IMR-90 (cell line): ENCODE measurements around the gene HYAL2. TPM values are rescaled to one million over a fixed set of nuclear protein-coding genes. Genes with fewer than 3 reads are reported as not detected.
A peak's percentile ranks its signal among the peaks of the same experiment; 100 is the strongest.

Experiments used
- ATAC-seq: fragments of 200-7000 bp; cut with Tn5 transposase; 2 replicates; pipeline ENCODE4 v1.9.1; 2020; ENCODE audit warnings: low read depth, mild to moderate bottlenecking, moderate library complexity
- BruUV-seq: library from RNA; stranded (reverse); fragments of 400-500 nt; replicated peaks from 2 replicates; lab custom pipeline; 2021; lab: Mats Ljungman, UMichigan
- CTCF ChIA-PET: fragments of 300-600 bp; formaldehyde crosslinking; extraction: SDS; loops from one replicate; lab custom pipeline; 2021; ENCODE audit warnings: antibody characterized with exemption; lab: Yijun Ruan, JAX
- POLR2A ChIA-PET: fragments of 300-600 bp; sonication (Branson Sonifier 250); formaldehyde crosslinking; loops from one replicate; lab custom pipeline; 2022; ENCODE audit warnings: antibody characterized with exemption; ENCODE audit not compliant: unreplicated experiment; lab: Charles Lee
- DNase-seq: peaks from one replicate; pipeline ENCODE4 v3.0.0; 2013
- H2AFZ ChIP-seq: replicated peaks from 2 replicates; pipeline ENCODE3; 2013; ENCODE audit warnings: low read length, mild to moderate bottlenecking; ENCODE audit not compliant: poor library complexity
- H2AK5ac ChIP-seq: 2 replicates; pipeline ENCODE4 v1.6.1; 2013; ENCODE audit warnings: low read depth, low read length, inconsistent platforms
- H2AK9ac ChIP-seq: replicated peaks from 2 replicates; pipeline ENCODE3; 2013; ENCODE audit warnings: mild to moderate bottlenecking, low read depth, low read length, moderate library complexity; ENCODE audit not compliant: poor library complexity
- H2BK120ac ChIP-seq: 2 replicates; pipeline ENCODE4 v1.6.1; 2013; ENCODE audit warnings: low read depth, low read length, inconsistent platforms
- H2BK15ac ChIP-seq: 3 replicates; pipeline ENCODE4 v1.6.1; 2013; ENCODE audit warnings: low read depth, low read length, inconsistent platforms
- H2BK20ac ChIP-seq: 2 replicates; pipeline ENCODE4 v1.6.1; 2013; ENCODE audit warnings: low read depth, mild to moderate bottlenecking, inconsistent platforms, low read length, moderate library complexity
- H2BK5ac ChIP-seq: 2 replicates; pipeline ENCODE4 v1.6.1; 2013; ENCODE audit warnings: mild to moderate bottlenecking, low read depth, low read length, inconsistent platforms; ENCODE audit not compliant: poor library complexity, severe bottlenecking
- H3K14ac ChIP-seq: replicated peaks from 2 replicates; pipeline ENCODE4 v1.6.1; 2013; ENCODE audit warnings: low read depth, low read length, inconsistent platforms
- H3K18ac ChIP-seq: 2 replicates; pipeline ENCODE4 v1.6.1; 2013; ENCODE audit warnings: low read depth, low read length, control low read depth
- H3K23ac ChIP-seq: 2 replicates; pipeline ENCODE4 v1.6.1; 2013; ENCODE audit warnings: low read depth, low read length, inconsistent platforms
- H3K27ac ChIP-seq: 2 replicates; pipeline ENCODE4 v1.5.1; 2013; ENCODE audit warnings: mild to moderate bottlenecking, control low read depth, low read length; ENCODE audit not compliant: insufficient read depth
- H3K27me3 ChIP-seq: 2 replicates; pipeline ENCODE4 v1.6.1; 2013; ENCODE audit warnings: low read length; ENCODE audit not compliant: control insufficient read depth, insufficient read depth
- H3K36me3 ChIP-seq: 2 replicates; pipeline ENCODE4 v1.6.1; 2013; ENCODE audit warnings: low read length, mixed read lengths; ENCODE audit not compliant: control insufficient read depth, insufficient read depth
- H3K4ac ChIP-seq: 2 replicates; pipeline ENCODE4 v1.6.1; 2013; ENCODE audit warnings: low read depth, low read length, inconsistent platforms
- H3K4me1 ChIP-seq: 2 replicates; pipeline ENCODE4 v1.6.1; 2013; ENCODE audit warnings: low read length, mixed read lengths; ENCODE audit not compliant: control insufficient read depth, insufficient read depth
- H3K4me2 ChIP-seq: 2 replicates; pipeline ENCODE4 v1.6.1; 2013; ENCODE audit warnings: low read depth, mild to moderate bottlenecking, control low read depth, low read length, moderate library complexity
- H3K4me3 ChIP-seq: 2 replicates; pipeline ENCODE4 v1.5.1; 2013; ENCODE audit warnings: low read depth, mild to moderate bottlenecking, control low read depth, low read length, moderate library complexity; ENCODE audit not compliant: insufficient read depth
- H3K56ac ChIP-seq: 2 replicates; pipeline ENCODE4 v1.6.1; 2013; ENCODE audit warnings: low read length, inconsistent platforms; ENCODE audit not compliant: insufficient read depth; ENCODE audit errors: extremely low read depth
- H3K79me1 ChIP-seq, 2 experiments: 2 replicates each; pipeline ENCODE4 v1.6.1; 2013; ENCODE audit warnings: low read length in 2 of 2, inconsistent platforms in 1 of 2, low read depth in 1 of 2
- H3K9ac ChIP-seq: 2 replicates; pipeline ENCODE4 v1.6.1; 2013; ENCODE audit warnings: low read depth, low read length, control low read depth
- H3K9me1 ChIP-seq: 2 replicates; pipeline ENCODE4 v1.6.1; 2013; ENCODE audit warnings: low read length, inconsistent platforms; ENCODE audit not compliant: insufficient read depth
- H3K9me3 ChIP-seq: 2 replicates; pipeline ENCODE4 v1.6.1; 2013; ENCODE audit warnings: low read length; ENCODE audit not compliant: control insufficient read depth, insufficient read depth
- H4K20me1 ChIP-seq: 2 replicates; pipeline ENCODE4 v1.6.1; 2013; ENCODE audit warnings: low read length, inconsistent platforms; ENCODE audit not compliant: insufficient read depth
- H4K5ac ChIP-seq: 2 replicates; pipeline ENCODE4 v1.6.1; 2013; ENCODE audit warnings: mild to moderate bottlenecking, low read depth, low read length, control low read depth
- H4K8ac ChIP-seq, 2 experiments: 2 replicates each; pipeline ENCODE4 v1.6.1; 2013; ENCODE audit warnings: low read depth in 2 of 2, low read length in 2 of 2, control low read depth in 1 of 2, inconsistent platforms in 1 of 2
- H4K91ac ChIP-seq: 2 replicates; pipeline ENCODE4 v1.6.1; 2013; ENCODE audit warnings: low read depth, low read length, inconsistent platforms; ENCODE audit not compliant: insufficient read depth
- BHLHE40 ChIP-seq: fragments of 150-350 bp; IDR thresholded peaks from 2 replicates; pipeline ENCODE4 v1.6.1; 2016; ENCODE audit warnings: mild to moderate bottlenecking, low read depth, low read length
- CEBPB ChIP-seq: IDR thresholded peaks from 2 replicates; pipeline ENCODE4 v1.6.1; 2012; ENCODE audit warnings: low read depth, low read length, improper control_type of control experiment
- MXI1 ChIP-seq: IDR thresholded peaks from 2 replicates; pipeline ENCODE4 v1.6.1; 2012; ENCODE audit warnings: low read depth, mild to moderate bottlenecking, low read length, moderate library complexity, borderline replicate concordance
- WGBS, 2 experiments: methylation state at CpG; one replicate each; pipeline versions ENCODE4 v1.1.5 to v1.1.7; 2013; ENCODE audit warnings: missing lambda C conversion rate in 2 of 2; ENCODE audit not compliant: insufficient read length in 1 of 2; ENCODE audit errors: extremely low coverage in 2 of 2; 5-methylcytosine and 5-hydroxymethylcytosine counted together
- dilution Hi-C: fragments of 300-500 bp; cut with HindIII; formaldehyde crosslinking; loops from one replicate; pipeline ENCODE4 v1.14.3; 2018; ENCODE audit warnings: low sequenced_read_pairs; ENCODE audit not compliant: unreplicated experiment
- in situ Hi-C: fragments of 300-500 bp; cut with MboI; formaldehyde crosslinking; loops from 3 replicates; pipeline ENCODE4 v1.14.3; 2019; ENCODE audit warnings: low sequenced_read_pairs, inconsistent platforms, mixed read lengths
- intact Hi-C: fragments of 100-400 bp; cut with micrococcal nuclease; formaldehyde crosslinking; loops from 2 replicates; pipeline ENCODE4 v1.10.0; 2022
- polyA plus RNA-seq, 3 experiments: library from polyadenylated mRNA; depleted of rRNA; stranded (reverse); fragments of >200 nt; gene quantifications; 2 replicates each; pipeline ENCODE4 v1.2.3, GENCODE V29; 2012; ENCODE audit warnings: low replicate concordance in 1 of 3
- total RNA-seq: library from RNA; depleted of rRNA; stranded (reverse); fragments of >200 nt; gene quantifications from 2 replicates; pipeline ENCODE4 v1.2.3, GENCODE V29; 2012
- TF ChIP-seq, protein P1 (sequence below): conservative IDR thresholded peaks from 2 replicates; pipeline ENCODE4 v1.5.1; 2012; ENCODE audit warnings: mild to moderate bottlenecking, low read depth, low read length, improper control_type of control experiment
- TF ChIP-seq, protein P2 (sequence below): fragments of 150-350 bp; IDR thresholded peaks from 2 replicates; pipeline ENCODE4 v1.6.1; 2016; ENCODE audit warnings: low read depth, mild to moderate bottlenecking, low read length, moderate library complexity, borderline replicate concordance

HYAL2 gene
- total and polyA plus RNA-seq, 2 of the 4 experiments (the other 2 are of a cell fraction): 56.8 to 104 TPM

DNA sequence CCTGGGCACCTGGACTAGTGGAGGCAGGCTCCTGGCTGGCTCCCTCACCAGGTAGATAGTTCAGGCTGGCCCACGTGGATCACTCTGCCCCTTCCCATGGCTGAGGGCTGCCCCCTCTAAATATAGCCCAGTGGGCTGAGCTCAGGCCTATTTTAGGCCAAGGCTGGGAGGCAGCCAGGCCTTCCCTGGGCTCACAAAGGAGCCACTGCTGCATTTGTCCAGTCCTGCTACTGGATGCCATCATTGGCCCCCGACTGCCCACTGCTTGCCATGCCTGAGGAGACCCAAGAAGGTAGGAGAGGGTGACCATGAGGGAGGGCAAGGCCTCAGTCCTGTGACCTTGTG, 43.7 kb downstream of the HYAL2 start, which contains the start of gene LSMEM2:
Gene LSMEM2, plus strand, starts transcription at position 208 of the 345 bp plus-strand sequence. Its CDS starts 27 bp downstream, at position 235.
- no peaks in the 10 kb centered on the region for H3K4me1 ChIP-seq
- intact Hi-C loops (no loop called here), dilution Hi-C loops (no loop called here), in situ Hi-C loops (no loop called here)
- H3K56ac ChIP-seq: no peak within 1 kb of the TSS
- no peak within 1 kb of the TSS for H3K23ac ChIP-seq
- TF ChIP-seq, protein P1, sequence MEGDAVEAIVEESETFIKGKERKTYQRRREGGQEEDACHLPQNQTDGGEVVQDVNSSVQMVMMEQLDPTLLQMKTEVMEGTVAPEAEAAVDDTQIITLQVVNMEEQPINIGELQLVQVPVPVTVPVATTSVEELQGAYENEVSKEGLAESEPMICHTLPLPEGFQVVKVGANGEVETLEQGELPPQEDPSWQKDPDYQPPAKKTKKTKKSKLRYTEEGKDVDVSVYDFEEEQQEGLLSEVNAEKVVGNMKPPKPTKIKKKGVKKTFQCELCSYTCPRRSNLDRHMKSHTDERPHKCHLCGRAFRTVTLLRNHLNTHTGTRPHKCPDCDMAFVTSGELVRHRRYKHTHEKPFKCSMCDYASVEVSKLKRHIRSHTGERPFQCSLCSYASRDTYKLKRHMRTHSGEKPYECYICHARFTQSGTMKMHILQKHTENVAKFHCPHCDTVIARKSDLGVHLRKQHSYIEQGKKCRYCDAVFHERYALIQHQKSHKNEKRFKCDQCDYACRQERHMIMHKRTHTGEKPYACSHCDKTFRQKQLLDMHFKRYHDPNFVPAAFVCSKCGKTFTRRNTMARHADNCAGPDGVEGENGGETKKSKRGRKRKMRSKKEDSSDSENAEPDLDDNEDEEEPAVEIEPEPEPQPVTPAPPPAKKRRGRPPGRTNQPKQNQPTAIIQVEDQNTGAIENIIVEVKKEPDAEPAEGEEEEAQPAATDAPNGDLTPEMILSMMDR: no peak
- TF ChIP-seq, protein P2, sequence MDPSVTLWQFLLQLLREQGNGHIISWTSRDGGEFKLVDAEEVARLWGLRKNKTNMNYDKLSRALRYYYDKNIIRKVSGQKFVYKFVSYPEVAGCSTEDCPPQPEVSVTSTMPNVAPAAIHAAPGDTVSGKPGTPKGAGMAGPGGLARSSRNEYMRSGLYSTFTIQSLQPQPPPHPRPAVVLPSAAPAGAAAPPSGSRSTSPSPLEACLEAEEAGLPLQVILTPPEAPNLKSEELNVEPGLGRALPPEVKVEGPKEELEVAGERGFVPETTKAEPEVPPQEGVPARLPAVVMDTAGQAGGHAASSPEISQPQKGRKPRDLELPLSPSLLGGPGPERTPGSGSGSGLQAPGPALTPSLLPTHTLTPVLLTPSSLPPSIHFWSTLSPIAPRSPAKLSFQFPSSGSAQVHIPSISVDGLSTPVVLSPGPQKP: no peak
- TF ChIP-seq BHLHE40 (no peak), CEBPB (no peak), MXI1 (no peak)
- H3K14ac ChIP-seq: no peak within 1 kb of the TSS; the same call in 1 of the 2 replicates
- H3K36me3 ChIP-seq: peaks cover 18% of the 10 kb centered on the region; the same call in 1 of the 2 replicates
- H2BK15ac ChIP-seq: no peak within 1 kb of the TSS
- POLR2A ChIA-PET: no interaction called here
- peak within 1 kb of the TSS; percentile 88 for H2AK9ac ChIP-seq
- no CpG with 5 or more reads among the region's 2 CpGs for WGBS, 2 experiments
- no TSS peak for BruUV-seq
- H3K4ac ChIP-seq: no peak within 1 kb of the TSS
- DNase-seq (no peak), ATAC-seq (peak; percentile 7; the same call in 1 of the 2 replicates)
- no peak within 1 kb of the TSS for H4K8ac ChIP-seq
- CTCF ChIA-PET: no interaction called here
- no peaks in the 10 kb centered on the region for H3K79me1 ChIP-seq
- no peaks in the 10 kb centered on the region for H3K9me1 ChIP-seq
- no peak within 1 kb of the TSS for H2BK20ac ChIP-seq
- H4K20me1 ChIP-seq: no peaks in the 10 kb centered on the region
- no peak within 1 kb of the TSS for H3K27ac ChIP-seq
- no peaks in the 10 kb centered on the region for H3K9me3 ChIP-seq
- H3K27me3 ChIP-seq: no peaks in the 10 kb centered on the region
- no peak within 1 kb of the TSS for H2BK120ac ChIP-seq
- H2AK5ac ChIP-seq: 0 out of 2 replicates have a peak within 1 kb of the TSS, but pooled peaks have one; percentile 5
- no peak within 1 kb of the TSS for H3K9ac ChIP-seq
- H2BK5ac ChIP-seq: no peak within 1 kb of the TSS
- H4K5ac ChIP-seq: no peak within 1 kb of the TSS
- no peak within 1 kb of the TSS for H2AFZ ChIP-seq
- H4K91ac ChIP-seq: no peak within 1 kb of the TSS
- H3K18ac ChIP-seq: no peak within 1 kb of the TSS
- no peak within 1 kb of the TSS for H3K4me2 ChIP-seq
- H3K4me3 ChIP-seq: no peak within 1 kb of the TSS
